ENCODE measurements around the gene TLE4. TPM values are rescaled to one million over a fixed set of nuclear protein-coding genes. Genes with fewer than 3 reads are reported as not detected.

TLE4 gene
- total and polyA plus RNA-seq, 8 donors, result 21.6 to 38.3 (median 33.8) TPM

DNA sequence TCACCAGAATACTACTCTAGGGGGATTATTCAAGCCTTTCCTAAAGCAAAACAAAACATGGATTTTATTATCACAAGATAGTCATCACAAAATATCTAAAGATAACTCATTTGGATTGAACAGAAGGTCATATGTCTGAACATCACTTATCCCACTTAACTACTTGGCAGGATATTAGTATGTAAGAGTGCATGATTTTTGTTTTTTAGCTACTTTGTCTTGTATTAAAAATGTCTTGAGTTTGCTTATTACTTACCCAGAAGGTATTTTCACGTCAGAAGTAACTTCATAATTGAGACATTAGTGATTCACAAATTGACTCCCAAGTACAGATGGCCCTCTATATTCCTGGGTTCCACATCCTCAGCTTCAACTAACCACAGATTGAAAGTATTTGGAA lies 113.8 kb downstream of the TLE4 start:
- DNase-seq, result no peak
- Histone ChIP-seq H3K4me1 (no peaks in the 10 kb centered on the region), H3K27ac (no peak overlapping the region), H3K4me3 (no peak overlapping the region), H3K9me3 (no peaks in the 10 kb centered on the region), H3K36me3 (no peaks in the 10 kb centered on the region), H3K27me3 (no peaks in the 10 kb centered on the region)
- ATAC-seq, result no peak
- TF ChIP-seq CTCF (IDR thresholded peaks at IDR 0.05), result no peak
- intact Hi-C loops (cut with DNase I), result no loop called here

DNA sequence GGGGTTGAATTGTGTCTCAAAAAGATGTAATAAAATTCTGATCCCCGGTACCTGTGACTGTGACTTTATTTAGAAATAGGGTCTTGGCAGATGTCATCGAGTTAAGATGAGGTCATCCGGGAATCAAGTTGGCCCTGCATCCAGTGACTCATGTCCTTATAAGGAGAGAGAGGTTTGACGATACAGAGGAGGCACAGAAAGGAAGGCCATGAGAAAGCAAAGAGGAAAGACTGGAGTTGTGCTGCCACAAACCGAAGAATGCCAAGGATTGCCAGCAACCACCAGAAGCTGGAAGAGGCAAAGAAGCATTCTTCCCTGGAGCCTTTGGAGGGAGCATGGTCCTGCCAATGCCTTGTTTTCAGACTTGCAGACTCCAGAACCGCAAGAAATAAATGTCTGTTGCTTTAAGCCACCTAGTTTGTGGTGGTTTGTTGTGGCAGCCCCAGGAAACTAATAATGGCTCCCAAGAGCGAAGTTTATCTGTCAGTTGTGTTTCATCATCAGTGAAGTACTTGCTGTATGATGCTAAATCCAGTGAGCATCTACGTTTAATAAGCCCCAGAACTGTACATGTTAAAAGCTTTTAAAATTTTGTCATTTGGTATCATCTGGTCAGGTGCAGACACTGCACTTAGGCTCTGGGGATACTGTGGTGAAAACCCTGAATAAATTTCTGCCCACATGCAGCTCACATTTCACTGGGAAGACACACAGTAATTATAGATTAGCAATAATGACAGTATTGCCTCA lies 114.8 kb downstream of the TLE4 start:
- ATAC-seq (no peak), DNase-seq (no peak)
- no peaks in the 10 kb centered on the region for H3K27me3 ChIP-seq
- no peak overlapping the region for H3K27ac ChIP-seq
- no peaks in the 10 kb centered on the region for H3K4me1 ChIP-seq
- intact Hi-C loops (cut with DNase I), result no loop called here
- H3K9me3 ChIP-seq, result no peaks in the 10 kb centered on the region
- no peaks in the 10 kb centered on the region for H3K36me3 ChIP-seq
- no peak for TF ChIP-seq CTCF (IDR thresholded peaks at IDR 0.05)
- H3K4me3 ChIP-seq, result no peak overlapping the region

- no peak for TF ChIP-seq CTCF (IDR thresholded peaks at IDR 0.05)
- H3K27me3 ChIP-seq, result no peaks in the 10 kb centered on the region
- intact Hi-C loops (cut with DNase I), result no loop called here
- H3K27ac ChIP-seq, result no peak overlapping the region
- no peaks in the 10 kb centered on the region for H3K4me1 ChIP-seq
- H3K4me3 ChIP-seq, result no peak overlapping the region
- ATAC-seq (no peak), DNase-seq (no peak)
- H3K36me3 ChIP-seq, result no peaks in the 10 kb centered on the region
- H3K9me3 ChIP-seq, result no peaks in the 10 kb centered on the region
Observed at GRCh38 chr9:79687131-79687447, 115.3 kb downstream of the TLE4 start.

DNA sequence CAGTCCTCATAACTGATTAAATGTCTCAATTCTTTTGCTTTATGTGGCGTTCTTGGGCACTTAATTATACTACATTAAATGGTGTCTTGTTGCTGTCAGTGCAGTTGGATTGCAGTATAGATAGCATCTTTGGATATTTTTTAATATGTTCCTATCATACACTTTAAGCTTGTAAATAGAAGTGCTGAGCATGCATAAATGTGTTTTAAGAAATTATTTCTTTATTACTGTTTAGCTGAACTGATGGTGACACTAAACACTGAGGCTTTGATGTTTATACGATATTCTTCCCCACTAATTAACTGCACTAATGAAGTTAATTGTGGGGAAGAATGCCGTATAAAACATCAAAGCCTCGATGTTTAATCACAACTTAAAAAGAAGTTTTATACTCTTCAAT lies 116.6 kb downstream of the TLE4 start:
- Histone ChIP-seq H3K9me3 (no peaks in the 10 kb centered on the region), H3K4me3 (no peak overlapping the region), H3K27ac (no peak overlapping the region), H3K36me3 (no peaks in the 10 kb centered on the region), H3K4me1 (no peaks in the 10 kb centered on the region), H3K27me3 (no peaks in the 10 kb centered on the region)
- TF ChIP-seq CTCF (IDR thresholded peaks at IDR 0.05), result no peak
- intact Hi-C loops (cut with DNase I), result no loop called here
- DNase-seq (no peak), ATAC-seq (no peak)

GRCh38 chr9:79689576-79689975 lies 117.8 kb downstream of the TLE4 start:
- H3K27ac ChIP-seq, result no peak overlapping the region
- no peaks in the 10 kb centered on the region for H3K9me3 ChIP-seq
- no peaks in the 10 kb centered on the region for H3K36me3 ChIP-seq
- intact Hi-C loops (cut with DNase I), result no loop called here
- no peaks in the 10 kb centered on the region for H3K4me1 ChIP-seq
- no peaks in the 10 kb centered on the region for H3K27me3 ChIP-seq
- TF ChIP-seq CTCF (IDR thresholded peaks at IDR 0.05), result no peak
- no peak for DNase-seq
- no peak for ATAC-seq
- H3K4me3 ChIP-seq, result no peak overlapping the region
